Stimulated activated CD4-positive, alpha-beta T cell treated with anti-CD3 and anti-CD28 coated beads, Interleukin-15, amount 100 ng/mL, for 1 hour (primary cell): Measurements from ENCODE around the gene HDAC1.
A peak's percentile ranks its signal among the peaks of the same experiment; 100 is the strongest.
"Not testable (repeated sequence)": the region's sequence is repeated elsewhere in the genome, so short reads cannot be mapped to it uniquely, and the experiment has no call there.

Experiments used
- DNase-seq, 2 donors: peaks; one replicate each; pipeline ENCODE4 v3.0.0-alpha.2; 2020; ENCODE audit warnings: low read depth in 1 of 2, low spot score in 1 of 2

Gene HDAC1

DNA sequence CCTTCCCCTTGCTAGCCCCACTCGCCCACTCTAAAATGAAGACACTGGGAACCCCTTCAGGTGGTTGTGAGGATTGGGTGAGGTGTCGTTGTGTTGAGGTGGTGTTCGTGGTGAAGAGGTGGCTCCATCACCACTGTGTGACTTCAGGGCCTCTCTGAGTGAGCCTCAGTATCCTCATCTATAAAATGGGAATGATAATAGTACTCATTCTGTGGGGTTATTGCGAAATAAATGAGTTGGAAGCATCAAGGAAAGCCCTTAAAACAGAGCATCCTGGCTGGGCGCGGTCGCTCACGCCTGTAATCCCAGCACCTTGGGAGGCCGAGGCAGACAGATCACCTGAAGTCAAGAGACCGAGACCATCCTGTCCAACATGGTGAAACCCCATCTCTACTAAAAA, 50.8 kb downstream of the HDAC1 start:
- DNase-seq, result no peak

DNA sequence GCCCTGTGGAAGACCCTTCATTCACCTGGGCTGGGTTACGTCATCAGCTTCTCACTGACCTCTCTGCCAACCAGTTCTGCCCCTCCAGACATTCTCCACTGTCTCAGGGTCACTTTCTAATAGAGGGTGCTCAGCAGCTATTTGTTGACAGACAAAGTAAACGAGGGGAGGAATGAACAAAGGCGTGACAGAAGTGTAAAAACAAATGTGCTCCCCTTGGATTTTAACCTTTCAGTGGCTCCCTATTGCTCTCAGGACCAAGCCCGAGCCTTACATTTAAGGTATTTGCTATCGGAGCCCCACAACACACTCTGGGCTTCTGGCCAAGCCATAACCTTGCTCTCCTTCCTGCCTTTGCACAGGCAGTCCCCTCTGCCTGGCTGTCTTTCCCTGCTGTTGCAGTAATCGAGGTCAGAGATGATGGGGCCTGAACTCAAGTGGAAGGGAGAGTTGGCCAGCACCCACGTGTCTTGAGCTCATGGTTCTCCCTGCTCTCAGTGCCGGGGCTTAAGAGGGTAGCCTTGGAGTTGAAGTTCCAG, 53.5 kb downstream of the HDAC1 start:
- no peak for DNase-seq

DNA sequence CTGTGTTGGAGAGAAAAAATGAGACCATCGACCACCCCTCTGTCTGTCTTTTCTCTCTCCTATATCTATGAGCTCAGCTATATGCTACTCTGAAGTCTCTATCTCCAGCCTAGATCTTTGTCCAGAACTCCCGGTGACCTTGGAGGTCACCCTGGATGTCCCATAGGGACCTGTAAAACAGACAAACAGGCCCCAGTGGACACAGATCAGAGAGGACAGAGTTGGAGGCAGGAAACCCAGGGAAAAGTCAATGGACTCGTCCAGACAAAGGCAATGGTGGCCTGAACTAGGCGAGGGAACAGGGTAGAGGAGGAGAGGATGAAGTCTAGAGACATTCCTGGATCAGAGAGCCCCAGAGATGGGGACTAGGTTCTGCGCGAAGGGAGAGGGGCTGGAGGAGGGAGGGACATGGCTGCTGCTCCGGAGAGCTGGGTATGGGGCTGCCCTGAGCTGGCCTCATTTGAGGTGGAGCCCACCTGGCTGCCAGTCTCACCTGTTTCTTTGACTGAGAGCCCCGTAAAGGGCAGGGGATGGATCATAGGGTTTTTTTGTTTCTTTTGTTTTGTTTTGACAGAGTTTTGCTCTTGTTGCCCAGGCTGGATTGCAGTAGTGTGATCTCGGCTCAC, 54.8 kb downstream of the HDAC1 start:
- DNase-seq, result no peak

DNA sequence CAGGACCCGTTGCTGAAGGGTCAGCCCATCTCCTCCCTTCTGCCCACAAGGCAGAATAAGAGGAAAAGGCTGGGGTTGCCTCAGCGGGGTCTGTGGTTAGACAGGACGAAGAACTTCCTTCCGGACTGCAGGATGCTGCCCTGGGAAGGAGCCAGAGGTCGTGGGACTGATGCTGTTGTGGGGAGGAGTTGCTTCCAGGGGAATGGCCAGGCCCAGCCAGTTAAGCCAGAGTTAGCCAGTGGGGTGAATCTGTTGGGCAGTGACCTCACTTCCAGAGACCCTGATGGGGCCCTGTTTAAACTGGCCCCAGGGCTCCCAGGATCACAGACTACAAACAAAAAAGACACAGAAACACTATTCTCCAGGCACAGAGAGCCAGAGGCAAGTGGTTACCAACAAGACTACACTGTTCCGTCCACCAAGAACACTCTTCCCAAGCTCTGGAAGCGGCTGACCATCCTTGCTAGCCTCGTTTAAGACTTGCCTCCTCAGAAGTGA, 57.4 kb downstream of the HDAC1 start:
- DNase-seq, result no peak

DNA sequence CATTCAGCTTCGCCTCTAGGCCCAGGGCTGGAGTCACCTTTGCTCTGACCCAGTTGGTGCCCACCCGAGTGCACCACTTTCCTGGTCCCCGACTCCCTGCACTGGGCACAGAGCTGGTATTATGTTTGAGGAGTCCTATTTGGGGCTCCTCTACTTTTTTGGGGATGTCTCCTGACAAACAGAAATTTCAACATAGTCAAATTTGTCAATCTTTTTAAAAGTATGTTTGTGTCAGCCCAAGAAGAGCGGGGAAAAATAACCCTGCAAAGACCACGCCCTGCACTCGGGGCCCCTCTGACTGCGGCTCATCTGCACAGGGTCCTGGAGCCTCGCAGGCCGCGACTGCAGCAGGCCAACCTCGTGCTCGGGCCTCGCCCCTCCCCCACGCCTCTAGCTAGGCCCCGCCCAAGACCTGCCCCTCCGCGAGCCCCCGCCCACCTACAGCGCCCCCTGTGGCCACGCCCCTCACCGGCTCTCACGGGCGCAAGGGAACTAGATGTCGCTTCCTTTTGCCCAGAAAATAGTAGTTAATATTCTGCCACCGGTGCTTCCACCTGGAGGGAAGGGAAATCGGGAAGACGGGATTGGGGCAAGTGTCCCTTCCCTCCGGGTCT, 59.0 kb downstream of the HDAC1 start:
- peak in 1 of 2 donors; percentile 72 for DNase-seq

DNA sequence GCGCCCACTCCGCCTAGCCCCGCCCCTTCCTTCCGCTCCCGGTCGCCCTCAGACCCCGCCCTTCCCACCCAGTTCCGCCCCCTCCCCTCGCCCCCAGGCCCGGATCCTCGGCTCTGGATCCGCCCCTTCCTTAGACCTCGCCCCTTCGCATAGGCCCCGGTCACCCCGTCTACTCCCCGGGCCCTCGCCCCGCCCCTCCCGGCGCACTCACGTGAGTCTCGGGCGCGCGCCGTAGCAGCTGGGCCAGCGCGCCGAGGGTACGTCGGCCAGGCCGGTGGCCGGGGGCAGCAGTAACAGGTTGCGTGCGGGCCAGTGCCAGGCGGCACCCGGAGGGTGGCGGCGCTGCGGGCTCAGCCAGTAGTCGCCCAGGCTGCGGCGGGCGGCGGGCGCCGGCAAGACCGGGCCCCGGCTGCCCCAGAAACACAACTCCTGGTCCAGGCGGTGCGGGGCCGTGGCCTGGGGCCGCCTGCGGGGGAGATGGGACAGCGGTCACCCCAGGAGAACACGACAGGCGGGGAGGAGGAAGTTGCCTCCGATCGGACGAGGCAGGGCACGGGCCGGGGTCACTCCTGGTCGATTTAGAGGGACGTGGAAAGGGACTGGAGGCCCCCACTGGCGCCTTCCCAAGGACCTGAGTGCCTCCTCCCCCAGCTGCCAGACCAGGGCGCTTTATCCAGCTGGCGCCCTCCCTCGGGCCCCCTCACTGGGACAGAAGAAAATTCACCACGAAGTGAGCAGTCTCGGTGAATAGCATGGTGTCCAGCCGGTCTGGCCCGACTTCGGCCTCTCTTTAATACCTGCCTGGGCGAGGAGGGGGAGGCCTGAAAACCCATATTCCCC, 59.7 kb downstream of the HDAC1 start:
- DNase-seq, result peak; percentile 86

DNA sequence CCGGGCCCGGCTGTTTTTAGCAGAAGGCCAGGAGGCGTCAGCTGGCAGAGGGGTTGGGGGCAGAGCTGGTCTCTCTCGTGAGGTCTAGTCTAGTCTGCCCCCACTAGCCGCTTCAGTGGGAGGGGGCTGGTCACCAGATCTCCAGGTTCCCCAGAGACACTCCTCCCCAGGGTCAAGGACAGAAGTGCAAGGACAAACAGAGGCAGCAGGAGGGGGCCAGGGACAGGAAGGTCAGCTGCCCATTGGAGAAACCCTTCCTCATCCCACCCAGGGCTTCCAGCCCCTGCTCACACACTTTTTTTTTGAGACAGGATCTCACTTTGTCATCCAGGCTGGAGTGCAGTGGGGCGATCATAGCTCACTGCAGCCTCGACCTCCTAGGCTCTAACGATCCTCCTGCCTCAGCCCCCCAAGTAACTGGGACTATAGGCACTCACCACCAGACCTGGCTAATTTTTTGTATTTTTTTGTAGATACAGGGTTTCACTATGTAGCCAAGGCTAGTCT, 60.4 kb downstream of the HDAC1 start:
- no peak for DNase-seq

DNA sequence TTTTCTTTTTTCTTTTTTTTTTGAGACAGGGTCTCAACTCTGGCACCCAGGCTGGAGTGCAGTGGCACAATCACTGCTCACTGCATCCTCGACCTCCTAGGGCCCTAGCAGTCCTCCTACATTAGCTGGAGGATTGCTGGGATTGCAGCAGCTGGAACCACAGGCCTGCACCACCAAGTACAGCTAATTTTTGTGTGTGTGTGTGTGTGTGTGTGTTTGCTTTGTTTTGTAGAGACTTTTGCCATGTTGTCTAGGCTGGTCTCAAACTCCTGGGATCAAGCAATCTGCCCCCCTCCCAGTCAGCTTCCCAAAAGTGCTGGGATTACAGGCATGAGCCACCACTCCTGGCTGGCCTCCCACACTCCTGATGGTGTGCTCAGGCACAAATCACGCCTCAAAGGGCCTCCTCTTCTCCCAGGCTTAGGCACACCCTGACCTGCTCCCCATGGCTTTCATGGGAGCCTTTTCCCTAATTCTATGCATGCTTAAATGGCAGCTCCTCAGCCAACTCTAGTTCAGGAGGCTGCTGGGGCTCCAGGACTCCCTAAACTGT, 61.0 kb downstream of the HDAC1 start:
- DNase-seq, result no peak

DNA sequence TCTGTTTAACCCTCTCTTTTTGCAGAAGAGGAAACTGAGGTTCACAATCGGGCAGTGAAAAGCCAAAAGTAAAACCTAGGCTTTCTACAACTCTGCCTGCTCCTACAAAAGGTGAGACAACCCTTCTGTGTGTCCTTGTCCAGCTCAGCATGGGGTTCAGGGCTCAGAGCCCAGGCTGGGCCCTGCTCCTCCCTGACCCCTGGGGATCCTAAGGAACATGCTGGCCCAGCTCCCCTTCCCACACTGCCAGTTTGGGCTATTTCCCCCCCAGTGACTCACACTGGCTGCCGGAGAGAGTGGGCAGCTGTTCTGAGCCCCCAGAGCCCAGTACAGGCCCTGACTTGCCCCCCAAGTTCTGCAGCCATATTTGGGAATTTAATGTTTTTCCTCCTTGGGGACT, 61.5 kb downstream of the HDAC1 start:
- DNase-seq, result no peak

DNA sequence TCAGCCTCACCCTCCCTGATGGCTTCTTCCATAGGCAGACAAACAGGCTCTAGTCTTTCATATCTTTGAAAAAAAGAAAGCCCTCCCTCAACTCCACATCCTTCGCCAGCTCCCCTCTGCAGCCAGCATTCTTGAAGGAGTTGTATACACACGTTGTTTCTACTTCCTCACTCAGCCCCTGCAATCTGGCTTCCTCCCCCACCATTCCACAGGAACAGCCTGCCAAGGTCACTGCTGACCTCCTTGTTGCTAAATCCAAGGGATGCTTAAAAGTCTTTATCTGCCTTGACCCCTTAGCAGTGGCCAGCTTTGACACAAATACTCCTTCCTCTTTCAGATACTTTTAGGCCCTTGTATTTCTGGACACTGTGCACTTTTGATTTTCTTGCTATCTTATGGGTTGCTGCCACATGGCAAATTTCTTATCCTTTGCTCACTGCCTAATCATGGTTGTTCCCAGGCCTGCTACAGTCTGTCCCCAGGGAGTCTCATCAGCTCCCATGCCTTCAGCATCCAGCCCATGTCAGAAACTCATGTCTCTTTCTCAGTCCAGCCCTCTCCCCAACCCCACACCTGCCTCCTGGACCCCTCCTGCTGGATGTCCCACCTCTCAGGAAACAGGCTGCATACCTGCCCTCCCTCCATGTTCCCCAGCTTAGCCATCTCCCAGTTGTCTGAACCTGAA, 62.1 kb downstream of the HDAC1 start:
- DNase-seq, result no peak

DNA sequence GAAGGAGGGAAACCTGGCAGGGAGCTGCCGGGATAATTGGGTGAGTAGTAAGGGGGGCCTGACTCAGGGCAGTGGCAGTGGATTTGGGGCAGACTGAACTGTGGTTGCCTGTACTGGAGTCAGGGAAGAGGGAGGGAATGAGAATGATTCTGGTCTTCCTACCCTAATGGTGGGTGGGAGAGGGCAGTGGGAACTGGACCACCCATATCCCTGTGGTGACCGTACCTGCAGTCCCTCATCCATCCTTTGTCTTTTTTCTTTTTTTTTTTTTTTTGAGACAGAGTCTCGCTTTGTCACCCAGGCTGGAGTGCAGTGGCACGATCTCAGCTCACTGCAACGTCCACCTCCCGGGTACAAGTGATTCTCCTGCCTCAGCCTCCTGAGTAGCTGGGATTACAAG, 63.9 kb downstream of the HDAC1 start:
- not testable (repeated sequence) for DNase-seq

DNA sequence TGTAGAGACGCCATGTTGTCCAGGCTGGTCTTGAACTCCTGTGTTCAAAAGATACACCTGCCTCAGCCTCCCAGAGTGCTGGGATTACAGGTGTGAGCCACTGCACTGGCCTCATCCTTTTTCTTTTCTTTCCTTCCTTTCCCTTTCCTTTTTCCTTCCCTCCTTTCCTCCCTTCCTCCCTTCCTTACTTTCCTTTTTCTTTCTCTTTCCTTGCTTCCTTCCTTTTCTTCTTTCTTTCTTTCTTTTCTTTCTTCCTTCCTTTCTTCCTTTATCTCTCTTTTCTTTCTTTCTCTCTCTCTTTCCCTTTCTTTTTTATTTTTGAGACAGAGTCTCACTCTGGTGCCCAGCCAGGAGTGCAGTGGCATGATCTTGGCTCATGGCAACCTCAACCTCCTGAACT, 64.6 kb downstream of the HDAC1 start:
- DNase-seq, result no peak

DNA sequence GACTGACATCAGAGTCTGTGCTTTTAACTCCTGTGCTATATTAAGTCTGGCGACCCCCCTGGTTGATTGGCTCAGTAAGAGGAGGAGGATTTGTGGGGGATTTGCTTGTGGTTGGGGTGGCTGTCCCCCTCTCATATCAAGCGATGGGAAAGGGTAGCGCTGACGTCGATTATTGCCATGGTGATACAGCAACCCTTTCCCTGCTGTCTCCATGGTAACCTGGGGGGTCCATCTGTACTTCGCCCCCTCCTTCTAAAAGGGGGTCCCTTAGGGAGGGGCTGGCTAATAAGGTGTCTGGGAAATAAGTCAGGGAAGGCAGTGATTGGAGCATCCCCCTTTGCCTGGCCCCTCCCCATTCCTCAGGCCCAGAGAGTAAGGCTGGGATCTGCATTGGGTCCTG, 65.7 kb downstream of the HDAC1 start:
- DNase-seq, result no peak

DNA sequence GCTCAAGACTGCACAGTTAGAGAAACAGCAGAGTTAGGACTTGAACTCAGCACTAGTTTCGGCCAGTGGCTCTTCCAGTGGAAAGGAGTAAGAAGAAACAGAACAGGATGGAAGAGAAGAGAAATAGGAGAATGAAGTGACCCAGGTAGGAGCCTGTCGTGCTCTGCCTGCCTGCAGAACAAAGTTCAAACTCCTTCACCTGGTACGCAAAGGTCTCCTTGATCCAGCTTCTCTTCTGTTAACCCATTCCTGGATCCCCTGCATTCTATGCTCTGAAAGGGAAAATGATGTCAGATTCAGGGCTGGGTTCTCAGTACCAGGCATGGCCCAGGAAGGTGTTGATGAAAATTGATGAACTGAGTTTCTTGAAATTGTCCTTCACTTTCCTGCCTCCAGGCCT, 66.6 kb downstream of the HDAC1 start:
- no peak for DNase-seq

DNA sequence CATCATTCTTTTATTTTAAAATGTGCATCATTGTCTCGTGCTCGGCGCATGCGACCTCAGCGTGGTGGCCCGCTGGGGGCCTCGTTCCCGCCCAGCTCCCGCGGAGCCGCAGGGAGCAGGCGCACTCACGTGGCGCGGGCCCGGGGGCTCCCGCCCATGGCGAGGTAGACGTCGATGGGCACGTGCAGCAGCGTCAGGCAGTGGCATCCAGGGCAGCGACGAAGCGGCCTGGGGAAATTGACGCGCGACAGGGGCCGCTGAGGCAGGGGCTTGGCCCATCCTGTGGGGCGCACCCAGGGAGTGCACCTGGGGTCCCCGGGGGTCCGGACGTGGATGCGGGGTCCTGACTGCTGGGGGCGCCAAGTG, 69.4 kb downstream of the HDAC1 start:
- no peak for DNase-seq

DNA sequence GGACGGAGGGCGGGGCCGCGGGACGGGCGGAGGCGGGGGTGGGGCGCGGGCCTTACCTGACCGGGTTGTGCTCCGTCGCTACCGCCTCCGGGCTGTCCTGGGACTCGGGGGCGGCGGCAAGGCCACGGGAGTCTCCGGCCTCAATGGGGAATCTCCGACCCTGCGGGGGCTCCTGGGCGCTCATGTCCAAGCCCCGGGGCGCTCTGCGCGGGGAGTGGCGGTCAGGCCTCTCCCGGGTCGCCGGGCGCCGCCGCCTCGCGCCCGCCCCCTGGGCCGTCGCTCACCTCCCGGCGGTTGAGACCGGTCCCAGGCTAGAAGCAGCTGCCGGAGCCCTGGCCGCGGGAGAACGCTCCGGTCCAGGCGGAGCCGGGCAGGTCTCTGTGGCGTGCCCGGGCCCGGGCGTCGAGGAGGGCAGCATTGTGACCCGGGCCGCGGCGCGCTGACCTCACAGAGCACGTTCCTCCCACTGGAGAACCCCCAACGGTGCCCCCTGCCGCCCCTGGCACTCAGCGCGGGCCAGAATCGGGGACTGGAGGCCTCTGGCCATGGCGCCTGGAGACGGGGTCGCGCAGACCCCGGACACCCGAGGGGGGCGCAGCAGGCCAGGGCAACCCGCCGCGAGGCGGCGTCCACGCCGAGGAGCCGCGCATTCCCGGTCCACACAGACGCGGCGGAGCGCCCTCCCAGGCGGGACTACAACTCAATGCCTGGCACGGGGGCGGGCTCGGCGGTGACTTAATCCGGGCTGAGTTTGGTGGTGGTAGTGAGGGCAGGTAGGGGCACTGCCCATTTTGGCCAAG, 70.0 kb downstream of the HDAC1 start:
- peak in 1 of 2 donors; percentile 40 for DNase-seq

DNA sequence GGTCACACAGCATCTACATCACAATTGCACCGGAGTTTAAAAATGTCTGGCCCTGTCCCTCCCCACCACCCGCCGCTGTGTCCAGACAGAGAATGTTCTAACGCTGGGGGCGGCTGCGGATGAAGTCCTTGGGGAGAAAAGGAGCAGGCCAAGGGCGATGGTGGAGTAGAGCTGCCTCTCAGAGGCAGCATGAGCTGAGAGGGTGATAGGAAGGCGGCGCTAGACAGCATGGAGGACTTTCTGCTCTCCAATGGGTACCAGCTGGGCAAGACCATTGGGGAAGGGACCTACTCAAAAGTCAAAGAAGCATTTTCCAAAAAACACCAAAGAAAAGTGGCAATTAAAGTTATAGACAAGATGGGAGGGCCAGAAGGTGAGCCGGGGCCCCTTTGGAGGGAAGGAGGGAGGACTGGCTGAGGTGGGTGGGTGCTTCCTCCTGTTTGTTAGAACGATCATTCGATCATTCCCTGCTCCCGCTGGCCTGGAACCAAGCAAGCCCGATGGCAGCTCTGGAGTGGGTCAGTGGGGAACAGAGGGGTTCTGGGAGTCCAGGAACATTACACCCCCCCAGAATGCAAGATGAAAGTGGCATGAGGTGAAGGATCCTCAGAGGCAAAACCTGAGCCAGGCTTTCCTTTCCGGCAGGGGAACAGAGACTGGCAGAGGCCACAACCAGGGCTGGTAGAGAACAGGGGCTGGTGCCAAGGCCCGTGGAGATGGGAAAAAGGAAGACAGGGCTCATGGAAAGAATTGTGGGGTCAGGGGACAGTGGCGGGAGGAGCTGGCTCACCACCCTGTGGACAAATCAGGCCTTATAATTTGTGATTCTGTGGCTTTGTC, 70.8 kb downstream of the HDAC1 start, which contains the start of the genes FAM229A and TSSK3:
FAM229A (minus strand) TSS at position 12 of the 840 bp plus-strand sequence. CDS start 394 bp downstream, outside the sequence.
TSSK3 (plus strand) TSS at position 66 of the 840 bp plus-strand sequence; CDS start at position 229, 163 bp downstream.
- no peak for DNase-seq

DNA sequence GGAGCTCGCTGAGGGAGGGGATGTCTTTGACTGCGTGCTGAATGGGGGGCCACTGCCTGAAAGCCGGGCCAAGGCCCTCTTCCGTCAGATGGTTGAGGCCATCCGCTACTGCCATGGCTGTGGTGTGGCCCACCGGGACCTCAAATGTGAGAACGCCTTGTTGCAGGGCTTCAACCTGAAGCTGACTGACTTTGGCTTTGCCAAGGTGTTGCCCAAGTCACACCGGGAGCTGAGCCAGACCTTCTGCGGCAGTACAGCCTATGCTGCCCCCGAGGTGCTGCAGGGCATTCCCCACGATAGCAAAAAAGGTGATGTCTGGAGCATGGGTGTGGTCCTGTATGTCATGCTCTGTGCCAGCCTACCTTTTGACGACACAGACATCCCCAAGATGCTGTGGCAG, 71.8 kb downstream of the HDAC1 start:
- no peak for DNase-seq

DNA sequence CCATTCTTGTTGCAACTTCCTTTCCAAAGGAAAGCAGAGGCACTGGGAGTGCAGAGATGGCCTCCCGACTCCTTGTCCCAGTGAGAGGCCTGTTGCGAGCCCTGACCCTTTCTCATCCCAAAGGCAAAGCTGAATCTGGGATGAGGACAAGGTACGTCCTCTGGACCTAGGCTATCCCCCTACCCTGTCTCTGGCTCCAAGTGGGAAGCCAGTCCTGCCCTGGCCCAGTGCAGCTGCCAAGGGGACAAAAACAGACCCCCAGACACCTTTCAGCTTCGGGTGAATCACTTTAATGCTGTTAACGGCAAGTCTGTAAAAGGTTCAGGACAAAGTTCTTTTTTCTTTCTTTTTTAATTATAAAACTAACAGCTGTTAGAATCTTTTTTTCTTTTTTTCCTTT, 73.0 kb downstream of the HDAC1 start:
- DNase-seq, result no peak
